22Rv1 (cell line): Measurements from ENCODE around the gene NR1H3.

ENCODE experiments used
- CTCF ChIP-seq: fragments of 450-650 bp; IDR thresholded peaks from 2 replicates; pipeline ENCODE4 v1.5.1; 2017; ENCODE audit warnings: mild to moderate bottlenecking
- ZFX ChIP-seq: fragments of 450-650 bp; IDR thresholded peaks from 2 replicates; pipeline ENCODE4 v1.6.1; 2017; ENCODE audit warnings: antibody characterized with exemption, borderline replicate concordance

DNA sequence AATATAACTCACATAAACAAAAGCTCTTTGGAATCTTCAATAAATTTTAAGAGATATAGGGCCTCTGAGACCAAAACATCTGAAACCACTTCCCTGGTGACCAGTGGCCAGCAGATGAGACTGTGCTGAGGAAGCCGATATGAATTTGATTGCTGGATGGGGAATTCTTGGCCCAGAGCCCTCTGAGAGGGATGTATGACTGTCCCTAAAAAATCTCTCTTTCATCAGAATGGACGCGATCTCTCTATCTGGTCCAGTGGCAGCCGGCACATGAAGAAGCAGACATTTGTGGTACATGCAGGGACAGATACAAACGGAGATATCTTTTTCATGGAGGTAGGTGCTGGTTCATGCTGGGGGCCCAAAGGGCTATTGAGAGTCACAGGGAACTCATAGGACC lies 57.2 kb downstream of the NR1H3 start:
- TF ChIP-seq CTCF = no peak
- no peak for TF ChIP-seq ZFX
